NCI-H460 (cell line): Measurements from ENCODE around the gene CAMK2G. TPM values are rescaled to one million over a fixed set of nuclear protein-coding genes. Genes with fewer than 3 reads are reported as not detected.
"Not testable (repeated sequence)": the region's sequence is repeated elsewhere in the genome, so short reads cannot be mapped to it uniquely, and the experiment has no call there.

Experiments used
- DNase-seq: peaks from one replicate; pipeline ENCODE4 v3.0.0-alpha.2; 2016; ENCODE audit warnings: low read depth; ENCODE audit errors: extremely low read depth
- total RNA-seq: library from RNA; depleted of rRNA; stranded (reverse); fragments of >200 nt; shearing (Covaris generic); gene quantifications from 2 replicates; pipeline ENCODE4 v1.2.3, GENCODE V29; 2014

CAMK2G gene
- total RNA-seq, 1 experiment from 2014 or later, result 16.7 TPM

- DNase-seq, result no peak
Observed at GRCh38 chr10:73842349-73842748, 32.0 kb downstream of the CAMK2G start.

GRCh38 chr10:73841526-73842285, 32.6 kb downstream of the CAMK2G start:
- DNase-seq, result no peak

GRCh38 chr10:73841061-73841421, 33.3 kb downstream of the CAMK2G start:
- no peak for DNase-seq

GRCh38 chr10:73840403-73841060, 33.8 kb downstream of the CAMK2G start:
- no peak for DNase-seq

GRCh38 chr10:73840056-73840402, 34.3 kb downstream of the CAMK2G start:
- DNase-seq, result no peak

GRCh38 chr10:73839276-73839966, 34.9 kb downstream of the CAMK2G start:
- DNase-seq, result no peak

GRCh38 chr10:73838827-73839226, 35.5 kb downstream of the CAMK2G start:
- DNase-seq, result no peak

- no peak for DNase-seq
Observed at GRCh38 chr10:73838008-73838567, 36.3 kb downstream of the CAMK2G start.

- no peak for DNase-seq
Observed at GRCh38 chr10:73837072-73837471, 37.3 kb downstream of the CAMK2G start.

GRCh38 chr10:73836427-73836980, 37.9 kb downstream of the CAMK2G start:
- no peak for DNase-seq

GRCh38 chr10:73829090-73829489, 45.3 kb downstream of the CAMK2G start:
- not testable (repeated sequence) for DNase-seq

GRCh38 chr10:73828161-73828560, 46.2 kb downstream of the CAMK2G start:
- DNase-seq, result no peak

- no peak for DNase-seq
Observed at GRCh38 chr10:73827346-73828089, 46.8 kb downstream of the CAMK2G start.

GRCh38 chr10:73824146-73824725, 50.1 kb downstream of the CAMK2G start:
- DNase-seq, result no peak

- no peak for DNase-seq
Observed at GRCh38 chr10:73823391-73823790, 51.0 kb downstream of the CAMK2G start.

GRCh38 chr10:73819513-73820093, 54.8 kb downstream of the CAMK2G start:
- no peak for DNase-seq

- DNase-seq, result no peak
Observed at GRCh38 chr10:73819081-73819480, 55.3 kb downstream of the CAMK2G start.

- no peak for DNase-seq
Observed at GRCh38 chr10:73818402-73818801, 56.0 kb downstream of the CAMK2G start.

GRCh38 chr10:73817826-73818225, 56.5 kb downstream of the CAMK2G start:
- no peak for DNase-seq
